GM21526 (cell line): ENCODE measurements around the gene PPP2R5B.

Experiments
- ATAC-seq: cut with Tn5 transposase; IDR thresholded peaks from one replicate; pipeline ENCODE4 v1.9.1; 2021; ENCODE audit warnings: moderate library complexity; ENCODE audit not compliant: unreplicated experiment, low FRiP score

Gene PPP2R5B

GRCh38 chr11:64925536-64926436 lies 1.3 kb downstream of the PPP2R5B start:
- no peak for ATAC-seq

GRCh38 chr11:64926689-64927088 lies 2.2 kb downstream of the PPP2R5B start:
- no peak for ATAC-seq

- ATAC-seq: no peak
Observed at GRCh38 chr11:64928957-64929356, 4.5 kb downstream of the PPP2R5B start.

GRCh38 chr11:64929625-64930024 lies 5.1 kb downstream of the PPP2R5B start:
- ATAC-seq: no peak

- ATAC-seq: no peak
Observed at GRCh38 chr11:64930340-64930739, 5.9 kb downstream of the PPP2R5B start.

GRCh38 chr11:64931290-64931689 lies 6.8 kb downstream of the PPP2R5B start:
- no peak for ATAC-seq

GRCh38 chr11:64932324-64932723 lies 7.8 kb downstream of the PPP2R5B start:
- no peak for ATAC-seq

- ATAC-seq: no peak
Observed at GRCh38 chr11:64933213-64933934, 8.9 kb downstream of the PPP2R5B start.

GRCh38 chr11:64933935-64934681 lies 9.6 kb downstream of the PPP2R5B start:
- ATAC-seq: no peak

- no peak for ATAC-seq
Observed at GRCh38 chr11:64934682-64935358, 10.3 kb downstream of the PPP2R5B start.

GRCh38 chr11:64935359-64936081 lies 11.0 kb downstream of the PPP2R5B start, which contains the start of gene GPHA2:
TSS of gene GPHA2 (minus strand) at chr11:64935893. CDS start at chr11:64935460, 433 bp downstream.
- no peak for ATAC-seq

- no peak for ATAC-seq
Observed at GRCh38 chr11:64936539-64936938, 12.1 kb downstream of the PPP2R5B start.

GRCh38 chr11:64947208-64947814 lies 22.8 kb downstream of the PPP2R5B start:
- ATAC-seq: no peak

- ATAC-seq: no peak
Observed at GRCh38 chr11:64951529-64951928, 27.0 kb downstream of the PPP2R5B start.

- no peak for ATAC-seq
Observed at GRCh38 chr11:64954201-64954600, 29.7 kb downstream of the PPP2R5B start.

GRCh38 chr11:64959498-64959897 lies 35.0 kb downstream of the PPP2R5B start:
- ATAC-seq: no peak

GRCh38 chr11:64960719-64961118 lies 36.2 kb downstream of the PPP2R5B start:
- ATAC-seq: no peak

- ATAC-seq: no peak
Observed at GRCh38 chr11:64963072-64963631, 38.7 kb downstream of the PPP2R5B start.

- ATAC-seq: no peak
Observed at GRCh38 chr11:64967375-64967774, 42.9 kb downstream of the PPP2R5B start.
